NCI-H1694 (cell line): Measurements from ENCODE around the gene KRT78.

Source experiments
- DNase-seq: peaks from one replicate; lab custom pipeline; 2025; lab: John Stamatoyannopoulos, UW

Gene KRT78

DNA sequence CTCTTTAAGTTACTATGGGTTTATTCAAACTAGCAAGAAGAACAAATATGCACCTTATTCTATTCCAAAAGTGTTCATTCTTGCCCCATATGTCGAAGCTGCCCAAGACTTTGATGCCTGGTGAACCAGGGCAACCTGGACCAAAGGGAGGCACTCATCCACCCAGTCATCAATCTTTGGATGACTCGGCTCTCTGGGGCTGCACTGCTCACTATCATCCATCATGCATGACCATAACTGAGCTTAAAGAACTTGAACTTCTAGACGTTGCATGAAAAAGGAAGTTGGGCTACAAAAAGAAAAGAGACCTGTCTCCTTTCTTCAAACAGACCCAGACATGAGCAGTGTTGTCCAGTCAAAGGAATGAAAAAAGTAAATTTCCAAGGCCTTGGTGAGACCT, 36.0 kb downstream of the KRT78 start:
- no peak for DNase-seq

DNA sequence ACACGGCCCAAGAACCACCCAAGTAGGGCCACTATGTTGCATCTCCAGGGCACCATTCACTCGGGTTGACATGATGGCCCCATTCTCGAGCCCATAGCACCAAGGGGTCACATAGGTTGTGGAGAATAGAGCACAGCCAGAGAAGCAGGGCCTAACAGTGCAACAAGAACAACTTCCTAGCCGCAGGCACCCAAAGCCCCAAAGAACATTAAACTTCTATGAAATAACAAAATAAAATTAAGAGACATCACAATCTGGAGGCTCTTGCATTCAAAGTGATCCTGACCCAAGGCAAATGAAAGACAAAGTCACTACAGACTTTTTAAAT, 36.8 kb downstream of the KRT78 start:
- no peak for DNase-seq

DNA sequence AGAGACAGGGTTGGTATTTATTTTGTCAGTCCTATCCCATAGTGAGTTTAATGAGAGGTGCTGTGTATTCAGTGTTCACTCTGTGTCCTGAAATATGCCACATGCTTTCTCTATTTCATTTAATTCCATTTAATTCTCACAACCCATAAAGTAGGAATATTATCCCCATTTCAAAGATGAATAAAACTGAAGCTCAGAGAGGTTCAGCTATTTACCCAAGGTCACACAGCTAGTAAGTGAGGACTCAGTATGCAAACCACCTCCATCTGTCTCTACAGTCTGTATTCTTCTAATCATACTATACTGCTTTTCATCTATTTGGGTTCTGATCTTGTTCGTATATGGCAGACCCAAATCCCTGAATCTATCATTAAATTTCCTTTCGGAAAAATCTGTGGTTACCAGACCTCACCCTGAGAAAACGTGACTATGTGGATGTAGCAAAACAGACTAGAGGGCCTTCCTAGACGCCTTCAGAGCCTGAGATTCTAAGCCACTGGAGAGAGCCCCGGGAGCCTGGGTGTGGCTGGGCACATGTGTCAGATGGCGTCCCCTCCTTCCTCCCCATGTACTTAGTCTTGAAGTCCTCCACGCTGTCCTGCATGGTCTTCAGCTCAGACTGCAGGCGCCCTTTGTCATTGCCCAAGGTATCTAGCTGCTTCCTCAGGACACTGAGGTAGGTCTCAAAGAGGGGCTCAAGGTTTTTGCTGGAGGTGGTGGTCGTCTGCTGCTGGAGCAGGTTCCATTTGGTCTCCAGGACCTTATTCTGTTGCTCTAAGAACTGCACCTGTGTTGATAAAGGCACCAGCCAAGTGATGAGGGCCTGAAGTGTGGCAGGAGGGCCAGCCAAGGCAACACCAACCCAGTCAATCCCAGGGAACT, 37.4 kb downstream of the KRT78 start:
- DNase-seq = no peak

DNA sequence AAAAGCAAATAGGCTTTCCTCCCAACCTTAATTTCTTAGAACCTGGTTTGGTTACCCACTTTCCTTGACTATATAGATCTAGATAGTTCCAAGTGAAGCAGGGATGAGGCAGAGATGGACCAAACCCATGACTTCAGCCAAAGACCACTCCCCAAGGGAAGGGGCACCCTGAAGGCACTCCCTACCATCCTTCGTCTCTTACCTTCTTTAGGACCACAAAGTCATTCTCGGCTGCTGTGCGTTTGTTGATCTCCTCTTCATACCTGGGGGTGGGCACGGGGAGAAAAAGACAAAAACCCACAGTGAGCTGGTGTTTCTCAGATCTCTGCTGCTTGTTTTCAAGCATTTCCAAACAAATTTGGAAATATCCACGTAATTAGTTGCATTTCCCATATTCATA, 38.2 kb downstream of the KRT78 start:
- DNase-seq = no peak

DNA sequence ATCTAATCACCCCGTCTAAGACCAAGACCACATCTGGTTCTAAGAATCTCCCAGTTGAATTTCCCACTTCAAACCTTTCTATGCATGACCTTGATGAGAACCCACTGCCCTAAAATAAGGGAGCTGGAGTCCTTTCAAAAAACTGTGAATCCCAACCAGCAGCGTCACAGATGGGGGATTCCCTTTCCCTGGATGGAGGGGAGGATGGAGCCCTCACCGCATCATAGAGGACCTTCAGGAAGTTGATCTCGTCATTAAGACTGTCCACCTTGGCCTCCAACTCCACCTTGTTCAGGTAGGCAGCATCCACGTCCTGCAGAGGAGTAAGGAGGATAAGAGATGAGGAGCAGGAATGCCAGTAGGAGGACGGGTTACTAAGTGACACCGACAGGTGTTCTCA, 39.6 kb downstream of the KRT78 start:
- DNase-seq = no peak

DNA sequence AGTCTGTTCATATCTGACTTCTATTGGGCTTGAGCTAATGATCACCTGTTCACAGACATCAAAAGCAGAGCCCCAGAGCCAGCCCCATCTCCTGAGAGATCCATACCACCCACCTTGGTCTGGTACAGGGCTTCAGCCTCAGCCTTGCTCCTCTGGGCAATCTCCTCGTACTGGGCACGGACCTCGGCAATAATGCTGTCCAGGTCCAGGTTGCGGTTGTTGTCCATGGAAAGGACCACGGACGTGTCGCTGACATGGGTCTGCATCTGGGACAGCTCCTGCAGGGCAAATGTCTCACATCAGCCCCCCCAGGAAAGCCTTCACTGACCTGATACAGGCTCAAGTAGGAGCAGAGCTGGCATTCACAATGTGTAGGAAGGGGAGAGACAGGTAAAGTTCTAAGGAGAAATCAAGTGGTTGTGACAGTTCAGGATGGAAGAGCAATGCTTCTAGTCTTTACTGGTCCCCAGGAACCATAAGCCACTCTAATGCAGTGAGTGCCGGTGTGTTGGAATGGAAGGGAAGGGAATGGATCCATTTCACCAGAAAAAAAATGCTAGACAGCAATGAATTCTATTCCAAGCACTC, 40.1 kb downstream of the KRT78 start:
- no peak for DNase-seq

DNA sequence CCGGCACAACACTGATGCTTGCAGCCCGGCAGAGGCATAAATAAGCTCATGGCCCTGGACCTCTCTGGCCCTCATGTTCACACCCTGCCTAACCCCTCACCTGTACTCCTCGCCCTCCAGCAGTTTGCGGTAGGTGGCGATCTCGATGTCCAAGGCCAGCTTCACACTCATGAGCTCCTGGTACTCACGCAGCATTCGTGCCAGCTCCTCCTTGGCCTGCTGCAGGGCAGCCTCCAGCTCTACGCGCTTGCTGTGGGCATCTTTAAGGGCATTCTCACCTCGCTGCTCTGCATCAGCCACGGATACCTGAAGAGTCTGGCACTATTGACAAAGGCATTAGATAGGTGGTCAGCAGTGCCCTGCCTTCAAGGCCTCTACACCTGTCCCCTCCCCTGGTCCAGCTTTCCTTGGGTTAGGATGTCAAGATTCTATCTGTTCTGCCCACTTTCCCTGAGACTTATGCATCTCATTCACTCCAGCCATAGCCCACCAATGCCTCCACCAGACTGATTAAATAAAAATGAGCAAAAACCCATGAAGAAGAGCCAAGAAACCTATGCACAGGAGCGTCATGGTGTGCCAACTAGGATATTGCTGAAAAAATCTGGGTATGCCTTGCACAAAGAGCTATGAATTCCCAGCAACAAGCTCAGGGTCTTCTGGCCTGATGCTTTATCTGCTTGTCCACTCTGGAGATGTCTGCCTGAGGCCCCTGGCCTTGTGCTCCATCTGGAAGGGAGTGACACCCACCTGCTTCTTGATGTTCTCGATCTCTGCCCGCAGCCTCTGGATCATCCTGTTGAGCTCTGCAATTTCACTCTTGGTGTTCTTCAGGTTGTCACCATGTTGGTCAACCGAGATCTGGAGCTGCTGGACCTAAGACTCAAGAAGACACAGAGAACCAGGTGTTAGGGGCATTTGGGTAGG, 41.0 kb downstream of the KRT78 start:
- no peak for DNase-seq

DNA sequence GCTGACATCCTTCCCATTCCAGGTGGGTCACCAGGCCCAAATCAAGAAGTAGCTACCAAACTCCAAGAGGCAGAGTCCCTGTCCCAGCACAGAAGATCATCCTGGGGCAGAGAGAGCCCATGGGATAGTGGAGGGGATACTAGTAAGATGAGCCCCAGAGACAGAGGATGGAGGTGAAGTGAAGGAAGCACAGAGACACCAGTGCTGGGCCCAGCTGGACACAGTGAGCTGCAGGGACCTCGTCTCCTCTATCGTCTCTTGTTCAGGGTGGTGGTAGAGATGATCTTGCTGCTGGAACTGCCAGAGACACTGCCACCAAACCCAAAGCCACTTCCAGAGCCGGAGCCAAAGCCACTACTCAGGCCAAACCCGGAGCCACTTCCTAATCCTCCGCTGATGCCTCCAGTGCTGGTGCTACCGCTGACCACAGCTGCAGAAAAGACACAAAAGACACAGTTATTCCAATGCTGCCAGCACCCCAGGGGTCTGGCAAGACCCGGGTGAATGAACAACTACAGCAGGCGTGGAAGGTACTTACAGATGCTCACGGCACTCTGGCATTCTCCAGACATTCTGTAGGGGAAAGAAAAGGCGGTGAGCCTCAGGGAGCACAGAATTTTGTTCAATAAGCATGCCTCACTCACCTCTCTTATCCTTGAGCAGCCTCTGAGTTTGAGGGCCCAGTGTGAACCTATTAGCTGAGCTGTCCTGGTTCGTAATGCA, 41.8 kb downstream of the KRT78 start:
- DNase-seq = no peak

DNA sequence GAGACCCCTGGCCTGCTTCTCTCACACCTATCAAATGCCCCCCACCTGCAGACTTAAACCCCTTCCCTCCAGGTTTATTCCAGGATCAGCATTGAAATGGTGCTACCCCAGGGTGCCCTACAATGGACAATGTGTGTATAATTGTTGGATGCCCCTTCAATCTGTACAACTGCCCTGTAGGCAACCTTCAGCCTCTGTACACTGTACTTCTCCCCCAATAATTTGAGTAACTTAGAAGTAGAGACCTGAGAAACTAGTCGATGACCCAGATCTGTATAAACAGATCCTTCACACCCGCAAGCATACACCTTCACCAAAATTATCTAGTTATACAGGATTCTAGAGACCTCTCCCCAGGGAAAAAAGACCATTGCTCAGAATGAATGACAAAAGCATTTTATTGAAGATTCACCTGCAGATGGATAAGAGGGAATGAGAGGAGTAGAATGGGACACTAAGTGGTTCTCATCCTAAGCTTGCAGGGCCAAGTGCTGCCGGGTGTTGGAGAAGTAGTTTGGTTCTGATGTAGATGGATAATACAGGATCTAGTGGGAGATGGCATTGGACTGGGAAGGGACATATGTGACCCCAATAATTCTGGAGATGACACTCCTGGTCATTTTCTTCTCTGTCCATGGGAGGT, 42.5 kb downstream of the KRT78 start:
- no peak for DNase-seq

DNA sequence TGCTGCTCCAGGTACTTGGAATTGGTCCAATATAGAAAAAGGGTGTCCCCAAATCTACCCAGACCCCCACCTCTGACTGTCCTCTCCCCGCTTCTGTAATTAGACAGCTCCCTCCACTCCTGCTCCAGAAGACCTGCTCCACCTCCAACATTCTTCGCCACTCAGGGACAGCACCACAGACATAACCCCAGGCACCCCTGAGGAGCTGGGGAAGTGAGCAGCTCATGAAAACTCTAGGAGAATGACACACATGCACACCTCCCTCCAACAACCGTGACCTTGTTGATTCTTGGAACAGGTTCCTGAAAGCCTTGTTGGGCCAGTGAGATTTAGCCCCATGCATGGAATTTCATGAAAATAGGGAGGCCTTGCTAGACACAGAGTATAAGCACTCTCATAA, 43.1 kb downstream of the KRT78 start:
- DNase-seq = no peak

DNA sequence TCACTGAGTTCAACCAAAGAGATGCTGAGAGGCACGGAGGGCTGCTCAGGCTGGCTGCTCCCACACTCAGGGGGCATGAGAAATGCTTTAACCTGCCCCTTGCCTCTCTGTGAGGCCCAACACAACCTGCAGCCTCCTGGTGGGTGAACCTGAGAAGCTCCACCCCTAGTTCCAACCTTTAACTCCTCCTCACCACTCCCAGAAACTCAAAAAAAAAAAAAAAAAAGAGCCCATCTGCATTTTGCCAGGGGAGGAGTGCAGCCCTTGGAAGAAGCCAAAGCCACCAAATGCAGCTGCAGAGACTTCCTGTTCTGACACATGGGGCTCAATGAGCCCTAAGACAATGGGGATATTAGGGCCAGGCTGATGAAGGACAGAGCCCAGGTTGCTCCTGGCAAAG, 43.8 kb downstream of the KRT78 start:
- no peak for DNase-seq

DNA sequence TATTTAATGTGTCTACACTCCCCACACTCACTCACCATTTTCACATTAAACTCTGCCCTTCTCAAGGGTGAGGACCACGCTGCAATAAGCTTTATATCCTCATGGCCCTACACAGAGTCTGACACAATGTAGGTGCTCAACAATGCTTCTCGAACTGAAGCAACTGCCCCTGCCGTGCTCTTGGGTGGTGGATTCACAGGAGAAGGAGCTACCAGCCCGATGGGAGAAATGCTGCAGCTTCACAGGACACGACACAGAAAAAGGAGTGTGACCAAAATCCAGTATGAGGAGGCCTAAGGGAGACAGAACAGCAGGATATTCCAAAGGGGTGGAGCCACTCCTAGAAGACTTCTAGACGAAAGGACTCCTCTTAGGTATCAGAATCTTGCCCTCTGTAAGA, 46.4 kb downstream of the KRT78 start:
- no peak for DNase-seq

DNA sequence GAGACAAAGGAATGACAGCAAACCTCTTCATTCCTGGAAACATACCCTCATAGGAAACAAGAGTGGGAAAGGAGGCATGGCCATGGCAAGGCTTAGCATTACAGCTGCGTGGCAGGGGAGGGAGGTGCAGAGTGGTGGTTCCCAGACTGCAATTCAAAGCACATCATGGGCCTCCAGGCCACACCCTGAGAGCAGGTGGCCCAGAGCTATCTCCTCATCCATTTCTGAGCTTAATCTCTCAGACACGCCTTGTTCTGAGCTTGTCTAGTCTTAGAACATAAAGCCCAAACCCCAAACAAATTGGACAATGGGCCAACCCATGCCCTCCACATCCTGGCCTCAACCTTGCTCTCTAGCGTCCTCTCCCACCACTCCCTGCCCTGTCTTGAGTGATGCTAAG, 47.0 kb downstream of the KRT78 start:
- DNase-seq = no peak

DNA sequence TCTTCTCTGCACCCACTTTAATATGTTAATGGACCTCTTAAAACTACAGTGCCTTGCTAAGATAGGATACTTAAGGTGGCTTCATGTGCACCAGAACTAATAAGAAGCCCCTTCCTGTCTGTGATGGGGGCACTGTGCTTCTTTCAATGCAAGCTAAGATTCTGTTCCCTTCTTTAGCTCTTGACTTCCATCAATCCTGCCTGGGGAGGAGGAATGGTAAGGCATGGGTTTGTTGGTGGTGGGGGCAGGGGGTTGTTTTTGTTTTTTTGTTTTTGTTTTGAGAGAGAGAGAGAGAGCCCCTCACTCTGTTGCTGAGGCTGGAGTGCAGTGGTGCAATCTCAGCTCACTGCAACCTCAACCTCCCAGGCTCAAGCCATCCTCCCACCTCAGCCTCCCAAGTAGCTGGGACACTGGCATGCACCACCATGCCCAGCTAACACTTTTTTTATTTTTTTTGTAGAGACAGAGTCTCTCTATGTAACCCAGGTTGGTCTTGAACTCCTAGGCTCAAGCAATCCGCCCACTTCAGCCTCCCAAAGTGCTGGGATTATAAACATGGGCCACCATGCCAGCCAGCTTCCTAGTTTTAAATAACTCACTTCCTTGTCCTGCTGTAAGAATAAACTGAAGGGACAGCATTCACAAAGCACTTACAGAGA, 48.4 kb downstream of the KRT78 start:
- no peak for DNase-seq

DNA sequence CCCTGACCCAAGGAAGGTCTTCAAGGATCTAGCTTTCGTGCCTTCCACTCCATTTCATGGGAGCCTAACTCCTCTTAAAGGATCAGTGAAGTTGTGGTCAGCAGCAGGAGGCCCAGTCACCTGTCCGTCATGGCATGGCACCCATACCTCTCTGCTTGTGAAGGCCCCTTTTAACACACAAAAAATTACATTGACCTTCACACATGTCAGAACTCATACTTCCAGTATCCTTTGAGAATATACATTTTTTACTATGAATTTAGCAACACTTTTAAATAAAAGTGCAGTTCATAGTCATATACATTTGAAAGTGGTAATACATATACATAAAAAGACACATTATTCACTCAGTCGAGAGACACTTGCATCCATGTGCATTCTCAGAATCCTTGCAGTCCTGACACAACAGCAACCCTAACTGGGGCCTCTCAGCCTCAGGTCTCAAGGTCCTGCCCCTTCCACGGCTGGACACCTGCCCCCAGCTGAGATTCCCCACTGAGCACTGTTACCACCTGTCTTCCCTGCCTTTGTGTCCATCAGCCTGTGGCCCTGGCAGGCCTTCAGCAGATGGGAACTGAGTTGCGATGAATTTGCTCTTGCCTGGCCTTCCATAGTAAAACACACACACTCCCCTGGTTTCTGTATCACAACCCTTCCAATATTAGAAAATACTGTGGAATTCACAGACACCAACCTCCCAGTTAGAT, 49.1 kb downstream of the KRT78 start:
- no peak for DNase-seq

DNA sequence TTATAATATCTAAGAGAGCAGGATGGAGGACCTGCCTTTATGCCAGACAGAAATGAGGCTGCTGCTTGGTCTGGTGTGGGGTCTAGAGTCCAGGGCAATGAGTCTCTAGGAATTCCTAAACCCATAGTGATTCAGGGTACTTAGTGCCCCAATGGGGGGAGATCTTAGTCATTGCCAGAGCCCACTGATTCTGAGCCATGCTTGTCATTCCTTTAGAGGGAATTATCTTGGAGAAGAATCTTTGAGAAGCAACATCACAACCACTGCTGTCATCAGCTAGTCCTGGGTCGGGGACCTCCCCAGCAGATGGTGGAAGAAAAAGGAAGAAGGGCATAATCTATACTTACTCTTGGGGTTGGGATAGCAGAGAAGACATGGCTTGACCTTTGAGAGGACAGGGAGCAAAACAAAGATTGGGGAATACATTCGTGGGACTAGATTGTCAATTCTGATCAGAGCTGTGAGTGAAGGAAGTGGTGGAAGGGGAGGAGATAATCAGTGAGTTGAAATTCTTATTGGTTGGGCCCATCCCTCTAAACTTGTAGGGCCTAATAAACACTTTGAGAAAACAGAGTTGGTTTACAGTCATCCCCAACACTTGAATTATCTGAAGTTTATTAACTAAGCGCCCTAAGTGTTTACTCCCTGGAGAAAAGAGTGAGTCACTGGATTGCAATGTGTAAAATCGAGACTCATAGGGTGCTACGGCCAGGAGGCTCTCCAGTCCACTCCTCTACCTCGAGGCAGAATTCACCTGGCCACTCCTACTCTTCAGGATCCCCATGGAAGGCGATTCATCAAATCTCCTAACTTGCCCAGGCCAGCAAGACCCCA, 49.9 kb downstream of the KRT78 start:
- no peak for DNase-seq

DNA sequence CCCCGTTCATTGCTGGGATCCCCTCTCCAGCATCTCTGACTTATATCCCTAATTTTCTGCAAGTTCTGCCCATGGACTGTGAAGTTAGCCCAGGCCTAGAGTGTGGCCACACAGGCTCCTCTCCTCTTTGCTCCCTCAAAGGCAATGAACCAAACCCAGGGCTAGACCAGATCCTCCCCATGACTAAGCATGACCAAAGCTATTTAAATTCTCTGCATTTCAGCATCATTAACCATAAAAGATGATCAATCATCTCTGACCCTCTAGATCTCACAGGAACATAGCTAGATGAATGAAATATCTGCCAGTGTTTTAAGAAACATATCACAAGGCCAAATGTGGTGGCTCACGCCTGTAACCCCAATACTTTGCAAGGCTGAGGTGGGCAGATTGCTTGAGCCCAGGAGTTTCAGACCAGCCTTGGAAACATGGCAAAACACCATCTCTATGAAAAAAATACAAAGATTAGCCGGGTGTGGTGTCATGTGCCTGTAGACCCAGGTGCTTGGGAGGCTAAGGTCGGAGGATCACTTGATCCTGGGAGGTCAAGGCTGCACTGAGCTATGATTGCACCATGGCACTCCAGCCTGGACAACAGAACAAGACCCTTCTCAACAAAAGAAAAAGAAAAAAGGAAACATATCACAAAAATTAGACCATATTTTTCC, 50.7 kb downstream of the KRT78 start:
- no peak for DNase-seq

DNA sequence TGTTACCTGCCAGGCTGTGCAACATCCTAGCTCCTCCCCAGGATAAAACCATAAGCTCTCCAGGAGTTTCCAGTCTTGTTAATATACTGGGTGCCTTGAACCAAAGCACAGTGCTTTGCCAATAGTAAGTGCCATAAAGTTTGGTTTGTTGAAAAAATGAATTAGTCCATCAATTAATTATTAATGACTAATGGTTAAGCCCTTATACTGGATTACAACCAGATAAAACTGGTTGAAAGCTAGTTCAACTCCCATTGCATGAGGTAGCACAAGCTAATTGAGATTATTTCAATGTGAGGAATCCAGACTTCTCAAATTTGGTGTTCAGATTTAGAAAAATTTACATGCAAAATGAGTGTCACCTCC, 51.3 kb downstream of the KRT78 start:
- DNase-seq = no peak
